Gastroesophageal sphincter (tissue), 4 donors: ENCODE measurements around the gene TDRD10. TPM values are rescaled to one million over a fixed set of nuclear protein-coding genes. Genes with fewer than 3 reads are reported as not detected.

Experiments
- ATAC-seq: fragments of 150-250 bp; one replicate; pipeline ENCODE4 v1.9.1; 2016; ENCODE audit warnings: mild to moderate bottlenecking, moderate library complexity
- H3K27ac ChIP-seq, 4 donors: fragments of 200-600 bp; sonication (generic) in 3 of 4; 1 replicate in 3 of 4; 2 replicates in 1 of 4; pipeline ENCODE4 v1.5.1; 2016 to 2019
- H3K27me3 ChIP-seq: fragments of 200-600 bp; sonication (generic); one replicate; pipeline ENCODE4 v1.5.1; 2019
- H3K36me3 ChIP-seq, 2 donors: fragments of 200-600 bp; sonication (generic); one replicate each; pipeline ENCODE4 v1.5.1; 2019; ENCODE audit warnings: control low read depth in 1 of 2
- H3K4me1 ChIP-seq, 3 donors: fragments of 200-600 bp; sonication (generic); 1 replicate in 2 of 3; 2 replicates in 1 of 3; pipeline ENCODE4 v1.5.1; 2016 to 2019; ENCODE audit warnings: control low read depth in 2 of 3
- H3K4me3 ChIP-seq, 2 donors: fragments of 200-600 bp; sonication (generic); one replicate each; pipeline ENCODE4 v1.5.1; 2019; ENCODE audit warnings: mild to moderate bottlenecking in 1 of 2, moderate library complexity in 1 of 2
- H3K9me3 ChIP-seq, 3 donors: fragments of 200-600 bp; sonication (generic); one replicate each; pipeline ENCODE4 v1.5.1; 2017 to 2019; ENCODE audit warnings: control low read depth in 2 of 3
- CTCF ChIP-seq, 4 experiments: fragments of 200-600 bp in 2 of 4; fragments of 450-650 bp in 2 of 4; sonication (generic) in 1 of 4; IDR thresholded peaks; one replicate each; pipeline ENCODE4 v1.5.1; 2017 to 2019; ENCODE audit warnings: antibody characterized with exemption in 4 of 4, mild to moderate bottlenecking in 2 of 4, moderate library complexity in 2 of 4
- EP300 ChIP-seq: sonication (generic); formaldehyde crosslinking; IDR thresholded peaks from one replicate; pipeline ENCODE4 v1.6.1; 2017; ENCODE audit warnings: antibody characterized with exemption, mild to moderate bottlenecking
- POLR2A ChIP-seq, 2 donors: fragments of 450-650 bp; IDR thresholded peaks; one replicate each; pipeline ENCODE4 v1.6.1; 2017; ENCODE audit warnings: antibody characterized with exemption in 2 of 2, mild to moderate bottlenecking in 2 of 2, moderate library complexity in 1 of 2
- POLR2AphosphoS5 ChIP-seq: sonication (generic); formaldehyde crosslinking; IDR thresholded peaks from one replicate; pipeline ENCODE4 v1.6.1; 2017; ENCODE audit warnings: antibody characterized with exemption
- WGBS, 2 donors: methylation state at CpG; one replicate each; pipeline ENCODE4 v1.1.5; 2018; ENCODE audit warnings: low coverage in 1 of 2; 5-methylcytosine and 5-hydroxymethylcytosine counted together
- total RNA-seq, 4 donors: library from RNA; depleted of rRNA; stranded (reverse); fragments of >200 nt; gene quantifications; one replicate each; pipeline ENCODE4 v1.1.0, GENCODE V29; 2016

The TDRD10 gene
- total RNA-seq, 4 donors from 2014 or later, result 1.4 to 3.3 (median 2.8) TPM

GRCh38 chr1:154459080-154459479, 42.9 kb upstream of the TDRD10 start:
- no peak for TF ChIP-seq EP300
- TF ChIP-seq POLR2A (IDR thresholded peaks at IDR 0.05), result no peak
- no peak for TF ChIP-seq POLR2AphosphoS5
- TF ChIP-seq CTCF (IDR thresholded peaks at IDR 0.05), result no peak
- Histone ChIP-seq H3K27me3 (no peaks in the 10 kb centered on the region), H3K4me3 (no peak overlapping the region), H3K4me1 (peaks cover 5 to 35% (median 6%) of the 10 kb centered on the region in 3 donors), H3K36me3 (peaks cover 0 to 79% of the 10 kb centered on the region in 2 donors), H3K27ac (peak overlapping the region in 3 of 4 donors; percentile 31 to 75 (median 73)), H3K9me3 (no peaks in the 10 kb centered on the region)
- ATAC-seq, result no peak

GRCh38 chr1:154460695-154461260, 41.2 kb upstream of the TDRD10 start:
- Histone ChIP-seq H3K9me3 (no peaks in the 10 kb centered on the region), H3K27me3 (no peaks in the 10 kb centered on the region), H3K4me3 (no peak overlapping the region), H3K36me3 (peaks cover 0 to 76% of the 10 kb centered on the region in 2 donors), H3K27ac (peak overlapping the region in 3 of 4 donors; percentile 75 to 82 (median 79)), H3K4me1 (peaks cover 5 to 48% (median 6%) of the 10 kb centered on the region in 3 donors)
- no peak for TF ChIP-seq POLR2A (IDR thresholded peaks at IDR 0.05)
- TF ChIP-seq CTCF (IDR thresholded peaks at IDR 0.05), result no peak
- no peak for TF ChIP-seq EP300
- TF ChIP-seq POLR2AphosphoS5, result no peak
- no peak for ATAC-seq
- WGBS, 2 donors, result 62 to 69% methylated on average over 9 to 15 of the region's 15 CpGs

GRCh38 chr1:154463512-154463990, 38.5 kb upstream of the TDRD10 start:
- TF ChIP-seq POLR2AphosphoS5 (no peak), CTCF (IDR thresholded peaks at IDR 0.05) (no peak), EP300 (no peak), POLR2A (IDR thresholded peaks at IDR 0.05) (no peak)
- peaks cover 10 to 76% (median 10%) of the 10 kb centered on the region in 3 donors for H3K4me1 ChIP-seq
- H3K4me3 ChIP-seq, result no peak overlapping the region
- no peaks in the 10 kb centered on the region for H3K27me3 ChIP-seq
- ATAC-seq, result peak; percentile 32
- peak overlapping the region; percentile 75 to 88 (median 84) for H3K27ac ChIP-seq
- H3K36me3 ChIP-seq, result peaks cover 0 to 52% of the 10 kb centered on the region in 2 donors
- 82 to 83% methylated on average over 1 to 2 of the region's 4 CpGs for WGBS, 2 donors
- H3K9me3 ChIP-seq, result no peaks in the 10 kb centered on the region

- no peaks in the 10 kb centered on the region for H3K9me3 ChIP-seq
- TF ChIP-seq POLR2A (IDR thresholded peaks at IDR 0.05) (no peak), CTCF (IDR thresholded peaks at IDR 0.05) (no peak)
- H3K36me3 ChIP-seq, result peaks cover 0 to 44% of the 10 kb centered on the region in 2 donors
- peaks cover 10 to 90% (median 13%) of the 10 kb centered on the region in 3 donors for H3K4me1 ChIP-seq
- H3K27me3 ChIP-seq, result no peaks in the 10 kb centered on the region
- WGBS, 2 donors, result 10% methylated on average over 1 of the region's 8 CpGs; no CpG with 5 or more reads in 1 of the 2 donors
- H3K27ac ChIP-seq, result peak overlapping the region; percentile 31 to 88 (median 78)
- H3K4me3 ChIP-seq, result no peak overlapping the region
- no peak for ATAC-seq
These were observed 36.3 kb upstream of the TDRD10 start for GRCh38 chr1:154465621-154466195.

- 25 to 57% methylated on average over 2 to 3 of the region's 3 CpGs for WGBS, 2 donors
- Histone ChIP-seq H3K4me3 (no peak overlapping the region), H3K36me3 (peaks cover 0 to 39% of the 10 kb centered on the region in 2 donors), H3K9me3 (no peaks in the 10 kb centered on the region), H3K27me3 (no peaks in the 10 kb centered on the region), H3K27ac (peak overlapping the region; percentile 31 to 88 (median 78)), H3K4me1 (peaks cover 10 to 90% (median 13%) of the 10 kb centered on the region in 3 donors)
- no peak for ATAC-seq
- TF ChIP-seq POLR2A (IDR thresholded peaks at IDR 0.05) (no peak), CTCF (IDR thresholded peaks at IDR 0.05) (no peak), POLR2AphosphoS5 (no peak), EP300 (no peak)
These were observed 35.8 kb upstream of the TDRD10 start for GRCh38 chr1:154466206-154466605.
